Measurements from ENCODE around the gene ACTMAP.

Gene ACTMAP

GRCh38 chr19:40717880-40718773 lies 32.1 kb downstream of the ACTMAP start:
- no peak for DNase-seq

DNA sequence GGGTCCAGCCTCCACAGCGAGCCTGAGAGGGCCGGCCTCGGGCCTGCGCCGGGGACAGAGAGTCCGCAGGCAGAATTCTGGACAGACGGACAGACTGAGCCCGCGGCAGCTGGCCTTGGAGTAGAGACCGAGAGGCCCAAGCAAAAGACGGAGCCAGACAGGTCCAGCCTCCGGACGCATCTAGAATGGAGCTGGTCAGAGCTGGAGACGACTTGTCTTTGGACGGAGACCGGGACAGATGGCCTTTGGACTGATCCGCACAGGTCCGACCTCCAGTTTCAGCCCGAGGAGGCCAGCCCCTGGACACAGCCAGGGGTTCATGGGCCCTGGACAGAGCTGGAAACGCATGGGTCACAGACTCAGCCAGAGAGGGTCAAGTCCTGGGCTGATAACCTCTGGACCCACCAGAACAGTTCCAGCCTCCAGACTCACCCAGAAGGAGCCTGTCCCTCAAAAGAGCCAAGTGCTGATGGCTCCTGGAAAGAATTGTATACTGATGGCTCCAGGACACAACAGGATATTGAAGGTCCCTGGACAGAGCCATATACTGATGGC lies 32.9 kb downstream of the ACTMAP start:
- no peak for DNase-seq

- peak; percentile 82 for DNase-seq
Observed at GRCh38 chr19:40716482-40717324, 33.6 kb downstream of the ACTMAP start, which contains the start of the genes COQ8B and ITPKC. Gene COQ8B, minus strand, starts transcription at chr19:40716886. Its CDS starts 2,254 bp downstream, at chr19:40714632. Gene ITPKC, plus strand, starts transcription at chr19:40717112. Its CDS starts 24 bp downstream, at chr19:40717136.

DNA sequence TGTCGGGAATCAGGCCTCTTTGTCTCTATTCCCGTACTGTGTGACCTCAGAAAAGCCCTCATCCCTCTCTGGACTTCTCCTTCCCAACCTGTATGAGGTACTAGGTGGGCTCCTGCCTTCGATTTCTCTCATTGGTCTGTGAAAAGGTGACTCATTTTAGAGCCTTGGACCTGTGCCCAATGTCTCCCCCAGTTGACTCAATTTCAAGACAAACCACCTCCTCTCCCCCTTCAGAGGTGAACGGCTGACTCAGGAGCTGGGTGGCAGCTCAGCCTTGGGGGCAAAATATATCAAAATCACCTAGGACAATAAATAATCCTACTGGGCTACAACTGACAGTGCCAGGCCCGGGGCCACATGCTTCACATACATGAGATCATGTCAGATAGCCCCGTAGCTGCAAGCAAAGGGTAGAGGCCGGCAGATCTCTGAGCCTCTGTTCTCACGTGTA lies 34.2 kb downstream of the ACTMAP start:
- DNase-seq, result no peak

GRCh38 chr19:40714441-40715299 lies 35.6 kb downstream of the ACTMAP start:
- peak; percentile 57 for DNase-seq

DNA sequence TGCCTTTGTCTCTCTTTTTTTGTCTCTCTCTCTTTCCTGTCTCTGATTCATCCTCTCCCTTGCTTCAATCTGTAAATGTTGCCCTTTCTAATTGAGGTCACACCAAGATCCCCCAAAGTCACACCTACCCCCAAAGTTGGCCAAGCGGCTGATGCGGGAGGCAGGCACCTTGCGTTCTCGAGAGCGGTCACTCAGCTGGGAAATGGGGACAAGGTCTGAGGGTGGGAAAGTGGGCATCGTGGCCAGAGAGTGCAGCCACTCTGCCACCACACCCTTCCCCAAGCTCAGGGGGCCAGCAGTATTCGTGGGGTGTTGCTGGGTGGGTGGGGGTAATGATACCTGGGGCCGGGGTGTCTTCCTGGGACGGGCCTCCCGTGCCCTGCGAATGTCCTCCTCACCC lies 36.3 kb downstream of the ACTMAP start:
- no peak for DNase-seq

GRCh38 chr19:40709817-40710216 lies 40.5 kb downstream of the ACTMAP start:
- no peak for DNase-seq

DNA sequence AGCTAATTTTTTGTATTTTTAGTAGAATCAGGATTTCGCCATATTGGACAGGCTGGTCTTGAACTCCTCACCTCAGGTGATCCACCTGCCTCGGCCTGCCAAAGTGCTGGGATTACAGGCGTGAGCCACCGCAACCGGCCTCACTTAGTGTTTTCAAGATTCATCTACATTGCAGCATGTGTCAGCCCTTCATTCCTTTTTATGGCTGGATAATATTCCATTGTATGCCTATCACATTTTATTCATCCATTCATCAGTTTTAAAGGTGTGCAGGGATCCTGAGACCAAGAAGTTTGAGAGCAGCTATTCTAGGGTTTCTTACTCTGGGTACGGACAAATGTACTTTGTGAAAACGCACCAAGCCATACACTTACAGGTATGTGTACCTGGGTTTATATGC lies 42.7 kb downstream of the ACTMAP start:
- no peak for DNase-seq

DNA sequence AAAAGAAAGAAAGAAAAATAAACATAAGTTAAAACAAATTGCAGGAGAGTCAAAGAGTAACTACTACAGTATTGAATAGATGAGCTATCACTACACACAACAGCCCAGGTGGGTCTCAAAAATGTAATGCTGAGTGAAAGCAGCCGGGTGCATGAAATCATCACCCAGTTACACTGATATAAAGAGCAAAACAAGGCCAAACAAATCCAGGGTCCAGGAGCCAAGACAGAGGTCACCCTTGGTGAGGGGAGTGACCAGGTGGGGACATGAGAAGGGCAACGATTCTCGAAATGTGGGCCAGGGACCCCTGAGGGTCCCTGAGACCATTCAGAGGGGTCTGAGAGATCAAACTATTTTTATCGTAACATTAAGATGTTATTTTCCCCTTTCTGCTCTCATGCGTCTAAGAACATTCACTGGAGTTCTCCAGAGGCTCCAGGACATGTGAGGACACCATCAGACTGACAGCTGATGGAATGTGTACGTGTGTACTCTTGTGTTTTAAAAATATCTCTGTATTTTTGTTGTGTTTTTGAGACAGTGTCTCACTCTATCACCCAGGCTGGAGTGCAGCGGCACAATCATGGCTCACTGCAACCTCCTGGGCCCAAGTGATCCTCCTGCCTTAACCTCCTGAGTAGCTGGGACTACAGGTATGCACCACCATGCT lies 44.2 kb downstream of the ACTMAP start:
- no peak for DNase-seq

DNA sequence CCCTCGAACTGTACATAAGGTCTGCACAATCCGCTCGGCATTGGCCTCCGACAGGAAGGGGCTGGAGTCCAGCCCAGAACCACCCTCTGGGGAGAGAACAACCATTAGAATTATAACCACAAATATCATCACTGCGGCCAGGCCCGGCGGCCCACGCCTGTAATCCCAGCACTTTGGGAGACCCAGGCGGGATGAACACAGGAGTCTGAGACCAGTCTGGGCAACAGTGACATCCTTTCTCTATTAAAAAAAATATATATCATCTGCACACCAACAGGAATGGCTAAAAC lies 45.0 kb downstream of the ACTMAP start:
- DNase-seq, result no peak

GRCh38 chr19:40704491-40705361 lies 45.6 kb downstream of the ACTMAP start:
- DNase-seq, result no peak

- no peak for DNase-seq
Observed at GRCh38 chr19:40703029-40703755, 47.1 kb downstream of the ACTMAP start.

GRCh38 chr19:40702337-40703012 lies 47.8 kb downstream of the ACTMAP start:
- no peak for DNase-seq

DNA sequence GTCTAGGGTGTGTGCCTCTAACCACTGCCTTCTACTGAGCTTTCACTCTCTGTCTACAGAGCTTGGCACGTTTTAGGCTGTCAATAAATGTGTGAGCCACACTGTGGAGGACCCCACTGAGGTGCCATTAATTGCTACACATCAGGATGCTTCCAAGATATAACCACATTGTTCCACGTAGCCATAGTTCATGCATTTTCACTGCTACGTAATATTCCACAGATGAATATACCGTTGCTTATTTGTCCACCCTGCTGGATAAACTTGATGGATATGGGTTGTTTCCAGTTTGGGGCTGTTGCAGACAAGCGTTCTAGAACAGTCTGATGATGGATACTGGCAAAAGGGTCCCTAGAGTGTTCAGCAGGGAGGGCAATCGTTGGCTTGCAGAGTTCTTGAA lies 48.5 kb downstream of the ACTMAP start:
- no peak for DNase-seq

DNA sequence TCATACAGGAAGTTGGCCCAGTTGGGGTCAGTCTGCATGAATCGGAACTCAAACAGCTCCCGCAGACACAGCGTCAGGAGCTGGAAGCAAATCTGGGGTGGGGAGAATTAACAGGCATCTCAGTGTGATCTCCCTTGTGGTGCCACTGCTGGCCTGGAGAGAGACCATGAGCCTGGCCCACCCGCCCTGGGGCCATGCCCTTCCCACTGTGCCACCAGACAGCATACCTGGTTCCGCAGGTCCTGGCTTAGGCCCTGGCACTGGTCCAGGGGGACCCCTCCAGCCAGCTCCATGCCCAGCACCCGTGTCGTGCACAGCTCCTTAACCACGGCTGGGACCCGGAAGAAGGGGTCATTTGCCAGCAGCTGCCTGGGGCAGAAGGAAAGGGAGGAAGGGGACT lies 50.2 kb downstream of the ACTMAP start:
- no peak for DNase-seq

- DNase-seq, result no peak
Observed at GRCh38 chr19:40697007-40697406, 53.3 kb downstream of the ACTMAP start.

GRCh38 chr19:40695881-40696280 lies 54.4 kb downstream of the ACTMAP start:
- no peak for DNase-seq

DNA sequence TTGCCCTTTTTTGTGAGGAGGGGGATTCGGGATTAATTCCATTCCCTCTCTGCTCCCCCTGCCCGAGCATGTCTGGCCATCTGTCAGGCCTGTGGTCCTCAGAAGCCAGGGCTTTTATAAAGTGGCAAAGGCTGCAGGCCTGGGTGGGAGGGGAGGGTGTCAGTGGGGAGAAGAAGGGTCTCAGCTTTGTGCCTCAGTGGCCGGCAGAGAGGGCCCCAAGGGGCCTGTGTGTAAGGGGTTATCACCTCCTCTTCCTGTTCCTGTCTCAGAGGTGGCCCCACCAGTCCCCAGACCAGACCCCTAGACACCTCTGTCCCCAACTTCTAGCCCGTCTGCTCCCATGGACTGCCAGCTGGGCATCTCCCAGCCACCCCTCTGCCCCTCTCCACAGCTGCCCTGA lies 56.4 kb downstream of the ACTMAP start:
- no peak for DNase-seq

- DNase-seq, result no peak
Observed at GRCh38 chr19:40693150-40693788, 57.0 kb downstream of the ACTMAP start.
